Measurements from ENCODE around the gene KNCN. TPM values are rescaled to one million over a fixed set of nuclear protein-coding genes. Genes with fewer than 3 reads are reported as not detected.
A peak's percentile ranks its signal among the peaks of the same experiment; 100 is the strongest.

The KNCN gene
- total RNA-seq (2014; rRNA removed; shearing (Covaris generic)), result 0.12 and 0.25 TPM in 2 replicates

GRCh38 chr1:46551597-46552095 is at the start of gene KNCN:
Gene KNCN (minus strand): TSS chr1:46551647. CDS start chr1:46551215, 432 bp downstream.
- Histone ChIP-seq H3K9me3 (replicated peaks) (no peaks in the 10 kb centered on the region), H3K36me3 (no peaks in the 10 kb centered on the region), H3K27ac (no peak within 1 kb of the TSS), H3K4me3 (peak within 1 kb of the TSS; percentile 36), H3K27me3 (no peaks in the 10 kb centered on the region), H3K4me1 (no peaks in the 10 kb centered on the region)
- no peak for DNase-seq

GRCh38 chr1:46599059-46599970 is 47.9 kb upstream of the KNCN start:
- Histone ChIP-seq H3K4me3 (no peak overlapping the region), H3K27me3 (no peaks in the 10 kb centered on the region), H3K36me3 (no peaks in the 10 kb centered on the region), H3K9me3 (replicated peaks) (no peaks in the 10 kb centered on the region), H3K27ac (no peak overlapping the region), H3K4me1 (no peaks in the 10 kb centered on the region; the same call in 1 of the 2 replicates)
- DNase-seq, result no peak

- no peak for DNase-seq
- H3K9me3 ChIP-seq (replicated peaks), result no peaks in the 10 kb centered on the region
- H3K4me1 ChIP-seq, result no peaks in the 10 kb centered on the region
- no peak overlapping the region for H3K27ac ChIP-seq
- H3K4me3 ChIP-seq, result no peak overlapping the region
- H3K36me3 ChIP-seq, result peaks cover 9% of the 10 kb centered on the region; the same call in 1 of the 2 replicates
- H3K27me3 ChIP-seq, result no peaks in the 10 kb centered on the region
These were observed 45.4 kb upstream of the KNCN start for GRCh38 chr1:46596846-46597245.

GRCh38 chr1:46596036-46596435 is 44.6 kb upstream of the KNCN start:
- Histone ChIP-seq H3K27ac (no peak overlapping the region), H3K9me3 (replicated peaks) (no peaks in the 10 kb centered on the region), H3K36me3 (peaks cover 9% of the 10 kb centered on the region), H3K4me3 (no peak overlapping the region), H3K27me3 (no peaks in the 10 kb centered on the region), H3K4me1 (no peaks in the 10 kb centered on the region)
- DNase-seq, result no peak

GRCh38 chr1:46595127-46595526 is 43.7 kb upstream of the KNCN start:
- no peaks in the 10 kb centered on the region for H3K27me3 ChIP-seq
- H3K4me1 ChIP-seq, result no peaks in the 10 kb centered on the region
- peaks cover 11% of the 10 kb centered on the region for H3K36me3 ChIP-seq
- no peak overlapping the region for H3K27ac ChIP-seq
- H3K9me3 ChIP-seq (replicated peaks), result no peaks in the 10 kb centered on the region
- no peak overlapping the region for H3K4me3 ChIP-seq
- no peak for DNase-seq

GRCh38 chr1:46594063-46594462 is 42.6 kb upstream of the KNCN start:
- DNase-seq, result no peak
- Histone ChIP-seq H3K9me3 (replicated peaks) (no peaks in the 10 kb centered on the region), H3K27me3 (no peaks in the 10 kb centered on the region), H3K4me3 (no peak overlapping the region), H3K27ac (no peak overlapping the region), H3K36me3 (peaks cover 18% of the 10 kb centered on the region), H3K4me1 (no peaks in the 10 kb centered on the region)

GRCh38 chr1:46592823-46593222 is 41.4 kb upstream of the KNCN start:
- no peak overlapping the region for H3K4me3 ChIP-seq
- peaks cover 18% of the 10 kb centered on the region for H3K36me3 ChIP-seq
- no peak overlapping the region for H3K27ac ChIP-seq
- H3K27me3 ChIP-seq, result no peaks in the 10 kb centered on the region
- no peaks in the 10 kb centered on the region for H3K9me3 ChIP-seq (replicated peaks)
- no peak for DNase-seq
- no peaks in the 10 kb centered on the region for H3K4me1 ChIP-seq

GRCh38 chr1:46589529-46589928 is 38.1 kb upstream of the KNCN start:
- DNase-seq, result no peak
- Histone ChIP-seq H3K36me3 (peaks cover 18% of the 10 kb centered on the region), H3K4me3 (no peak overlapping the region), H3K27me3 (no peaks in the 10 kb centered on the region), H3K27ac (no peak overlapping the region), H3K4me1 (no peaks in the 10 kb centered on the region), H3K9me3 (replicated peaks) (no peaks in the 10 kb centered on the region)

GRCh38 chr1:46587069-46587468 is 35.6 kb upstream of the KNCN start:
- peaks cover 9% of the 10 kb centered on the region for H3K36me3 ChIP-seq

GRCh38 chr1:46585312-46585938 is 34.0 kb upstream of the KNCN start:
- H3K27me3 ChIP-seq, result no peaks in the 10 kb centered on the region
- no peaks in the 10 kb centered on the region for H3K9me3 ChIP-seq (replicated peaks)
- no peak for DNase-seq
- no peak overlapping the region for H3K27ac ChIP-seq
- H3K36me3 ChIP-seq, result peaks cover 9% of the 10 kb centered on the region
- H3K4me3 ChIP-seq, result no peak overlapping the region
- no peaks in the 10 kb centered on the region for H3K4me1 ChIP-seq

More at GRCh38 chr1:46587069-46587468, 35.6 kb upstream of the KNCN start:
- DNase-seq, result no peak
- H3K27me3 ChIP-seq, result no peaks in the 10 kb centered on the region
- no peak overlapping the region for H3K4me3 ChIP-seq
- no peaks in the 10 kb centered on the region for H3K9me3 ChIP-seq (replicated peaks)
- no peak overlapping the region for H3K27ac ChIP-seq
- no peaks in the 10 kb centered on the region for H3K4me1 ChIP-seq

- H3K9me3 ChIP-seq (replicated peaks), result no peaks in the 10 kb centered on the region
- DNase-seq, result no peak
- H3K27ac ChIP-seq, result no peak overlapping the region
- no peaks in the 10 kb centered on the region for H3K27me3 ChIP-seq
- no peaks in the 10 kb centered on the region for H3K4me1 ChIP-seq
- peaks cover 6% of the 10 kb centered on the region; the same call in 1 of the 2 replicates for H3K36me3 ChIP-seq
- H3K4me3 ChIP-seq, result no peak overlapping the region
These were observed 32.0 kb upstream of the KNCN start for GRCh38 chr1:46583494-46583893.

GRCh38 chr1:46582972-46583371 is 31.5 kb upstream of the KNCN start:
- Histone ChIP-seq H3K4me3 (no peak overlapping the region), H3K27ac (no peak overlapping the region), H3K9me3 (replicated peaks) (no peaks in the 10 kb centered on the region), H3K36me3 (peaks cover 6% of the 10 kb centered on the region; the same call in 1 of the 2 replicates), H3K4me1 (no peaks in the 10 kb centered on the region), H3K27me3 (no peaks in the 10 kb centered on the region)
- no peak for DNase-seq

GRCh38 chr1:46581681-46582455 is 30.4 kb upstream of the KNCN start:
- Histone ChIP-seq H3K9me3 (replicated peaks) (no peaks in the 10 kb centered on the region), H3K4me1 (no peaks in the 10 kb centered on the region), H3K27me3 (no peaks in the 10 kb centered on the region), H3K4me3 (no peak overlapping the region), H3K27ac (no peak overlapping the region), H3K36me3 (peaks cover 6% of the 10 kb centered on the region; the same call in 1 of the 2 replicates)
- no peak for DNase-seq

- Histone ChIP-seq H3K4me1 (no peaks in the 10 kb centered on the region), H3K4me3 (no peak overlapping the region), H3K36me3 (peaks cover 6% of the 10 kb centered on the region; the same call in 1 of the 2 replicates), H3K27me3 (no peaks in the 10 kb centered on the region), H3K9me3 (replicated peaks) (no peaks in the 10 kb centered on the region), H3K27ac (no peak overlapping the region)
- no peak for DNase-seq
These were observed 28.9 kb upstream of the KNCN start for GRCh38 chr1:46580140-46580903.
